OCI-LY3 (cell line): Measurements from ENCODE around the gene KBTBD8.

Experiments
- EZH2phosphoT487 ChIP-seq: fragments of 200-600 bp; shearing (Covaris generic); IDR thresholded peaks from 2 replicates; pipeline ENCODE4 v1.6.1; 2018; ENCODE audit warnings: antibody characterized with exemption, mixed run types, low read depth
- TF ChIP-seq, protein P1 (sequence below): fragments of 200-600, 300-600 bp; sonication (generic); IDR thresholded peaks from 2 replicates; pipeline ENCODE4 v1.5.1; 2014; ENCODE audit warnings: antibody characterized with exemption, low read length, low read depth

DNA sequence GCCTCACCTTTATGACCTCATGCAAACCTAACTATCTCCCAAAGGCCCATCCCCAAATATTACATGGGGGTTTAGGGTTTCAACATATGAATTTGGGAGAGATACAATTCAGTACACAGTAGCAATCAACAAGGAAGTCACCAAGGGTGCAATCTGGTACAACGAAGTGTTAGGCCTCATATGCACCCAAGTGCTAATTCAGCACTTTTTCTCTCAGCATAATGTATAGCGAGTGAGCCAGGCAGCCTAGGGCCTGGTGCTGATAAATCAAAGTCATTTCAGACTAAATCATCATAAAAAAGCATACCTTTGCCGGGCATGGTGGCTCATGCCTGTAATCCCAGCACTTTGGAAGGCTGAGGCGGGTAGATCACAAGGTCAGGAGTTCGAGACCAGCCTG lies 11.7 kb upstream of the KBTBD8 start:
- TF ChIP-seq, protein P1, sequence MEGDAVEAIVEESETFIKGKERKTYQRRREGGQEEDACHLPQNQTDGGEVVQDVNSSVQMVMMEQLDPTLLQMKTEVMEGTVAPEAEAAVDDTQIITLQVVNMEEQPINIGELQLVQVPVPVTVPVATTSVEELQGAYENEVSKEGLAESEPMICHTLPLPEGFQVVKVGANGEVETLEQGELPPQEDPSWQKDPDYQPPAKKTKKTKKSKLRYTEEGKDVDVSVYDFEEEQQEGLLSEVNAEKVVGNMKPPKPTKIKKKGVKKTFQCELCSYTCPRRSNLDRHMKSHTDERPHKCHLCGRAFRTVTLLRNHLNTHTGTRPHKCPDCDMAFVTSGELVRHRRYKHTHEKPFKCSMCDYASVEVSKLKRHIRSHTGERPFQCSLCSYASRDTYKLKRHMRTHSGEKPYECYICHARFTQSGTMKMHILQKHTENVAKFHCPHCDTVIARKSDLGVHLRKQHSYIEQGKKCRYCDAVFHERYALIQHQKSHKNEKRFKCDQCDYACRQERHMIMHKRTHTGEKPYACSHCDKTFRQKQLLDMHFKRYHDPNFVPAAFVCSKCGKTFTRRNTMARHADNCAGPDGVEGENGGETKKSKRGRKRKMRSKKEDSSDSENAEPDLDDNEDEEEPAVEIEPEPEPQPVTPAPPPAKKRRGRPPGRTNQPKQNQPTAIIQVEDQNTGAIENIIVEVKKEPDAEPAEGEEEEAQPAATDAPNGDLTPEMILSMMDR: no peak
- TF ChIP-seq EZH2phosphoT487: no peak
